ENCODE data around the gene FAM13B. TPM values are rescaled to one million over a fixed set of nuclear protein-coding genes. Genes with fewer than 3 reads are reported as not detected.
A peak's percentile ranks its signal among the peaks of the same experiment; 100 is the strongest.
"Not testable (repeated sequence)": the region's sequence is repeated elsewhere in the genome, so short reads cannot be mapped to it uniquely, and the experiment has no call there.

Gene FAM13B
- total and polyA plus RNA-seq, 2 experiments from 2014 or later: 8.1 to 22.7 TPM

GRCh38 chr5:138077064-138077696 is 44.3 kb upstream of the FAM13B start:
- TF ChIP-seq CTCF (IDR thresholded peaks at IDR 0.05; ENCODE audit: poor library complexity): peak; percentile 87
- no peak for TF ChIP-seq EZH2 (IDR thresholded peaks at IDR 0.05; ENCODE audit: borderline replicate concordance)
- no peak for TF ChIP-seq EZH2phosphoT487 (IDR thresholded peaks at IDR 0.05; ENCODE audit: low read depth, severe bottlenecking, unreplicated experiment)
- Histone ChIP-seq H3K27ac (no peak overlapping the region), H3K27me3 (no peaks in the 10 kb centered on the region), H3K4me1 (ENCODE audit: insufficient read depth) (no peaks in the 10 kb centered on the region), H3K4me2 (no peak overlapping the region), H2AFZ (no peak overlapping the region), H3K4me3 (no peak overlapping the region), H3K9me2 (replicated peaks; ENCODE audit: insufficient read depth) (no peaks in the 10 kb centered on the region), H3K36me3 (replicated peaks; ENCODE audit: insufficient read depth, low read depth) (no peaks in the 10 kb centered on the region), H3K9me3 (ENCODE audit: low read depth) (no peaks in the 10 kb centered on the region), H4K20me1 (ENCODE audit: insufficient read depth, poor library complexity, severe bottlenecking) (no peaks in the 10 kb centered on the region), H3K79me2 (no peaks in the 10 kb centered on the region)
- peak; percentile 82 for DNase-seq (ENCODE audit: low spot score)
- WGBS (ENCODE audit: low lambda C conversion rate, missing lambda C conversion rate): 30% methylated on average over 5 of the region's 5 CpGs

- H3K36me3 ChIP-seq (replicated peaks; ENCODE audit: insufficient read depth, low read depth); H3K4me1 ChIP-seq (ENCODE audit: insufficient read depth); H3K79me2 ChIP-seq; H3K9me3 ChIP-seq (ENCODE audit: low read depth); H3K27me3 ChIP-seq; H3K9me2 ChIP-seq (replicated peaks; ENCODE audit: insufficient read depth); H2AFZ ChIP-seq; H3K4me2 ChIP-seq; DNase-seq (ENCODE audit: low spot score); H3K4me3 ChIP-seq; H3K27ac ChIP-seq; H4K20me1 ChIP-seq (ENCODE audit: insufficient read depth, poor library complexity, severe bottlenecking): not testable (repeated sequence)
- 98% methylated on average over 4 of the region's 32 CpGs for WGBS (ENCODE audit: low lambda C conversion rate, missing lambda C conversion rate)
Observed at GRCh38 chr5:138070026-138070425, 37.1 kb upstream of the FAM13B start.

- peak; percentile 65 for TF ChIP-seq CTCF (IDR thresholded peaks at IDR 0.05; ENCODE audit: poor library complexity)
- no peak for TF ChIP-seq EZH2phosphoT487 (IDR thresholded peaks at IDR 0.05; ENCODE audit: low read depth, severe bottlenecking, unreplicated experiment)
- no peak for TF ChIP-seq EZH2 (IDR thresholded peaks at IDR 0.05; ENCODE audit: borderline replicate concordance)
- 35% methylated on average over 6 of the region's 6 CpGs for WGBS (ENCODE audit: low lambda C conversion rate, missing lambda C conversion rate)
- no peaks in the 10 kb centered on the region for H3K4me1 ChIP-seq (ENCODE audit: insufficient read depth)
- H3K9me2 ChIP-seq (replicated peaks; ENCODE audit: insufficient read depth): no peaks in the 10 kb centered on the region
- H4K20me1 ChIP-seq (ENCODE audit: insufficient read depth, poor library complexity, severe bottlenecking): no peaks in the 10 kb centered on the region
- no peak overlapping the region for H2AFZ ChIP-seq
- H3K27me3 ChIP-seq: no peaks in the 10 kb centered on the region
- H3K27ac ChIP-seq: no peak overlapping the region
- H3K79me2 ChIP-seq: no peaks in the 10 kb centered on the region
- no peaks in the 10 kb centered on the region for H3K36me3 ChIP-seq (replicated peaks; ENCODE audit: insufficient read depth, low read depth)
- peak; percentile 71 for DNase-seq (ENCODE audit: low spot score)
- H3K4me2 ChIP-seq: no peak overlapping the region
- no peaks in the 10 kb centered on the region for H3K9me3 ChIP-seq (ENCODE audit: low read depth)
- H3K4me3 ChIP-seq: no peak overlapping the region
Observed at GRCh38 chr5:138068742-138069600, 36.1 kb upstream of the FAM13B start.

GRCh38 chr5:138067945-138068344 is 35.1 kb upstream of the FAM13B start:
- Histone ChIP-seq H3K4me2 (no peak overlapping the region), H3K27me3 (no peaks in the 10 kb centered on the region), H2AFZ (no peak overlapping the region), H3K79me2 (no peaks in the 10 kb centered on the region), H3K9me2 (replicated peaks; ENCODE audit: insufficient read depth) (no peaks in the 10 kb centered on the region), H3K27ac (no peak overlapping the region), H3K4me1 (ENCODE audit: insufficient read depth) (no peaks in the 10 kb centered on the region), H3K36me3 (replicated peaks; ENCODE audit: insufficient read depth, low read depth) (no peaks in the 10 kb centered on the region), H4K20me1 (ENCODE audit: insufficient read depth, poor library complexity, severe bottlenecking) (no peaks in the 10 kb centered on the region), H3K4me3 (no peak overlapping the region), H3K9me3 (ENCODE audit: low read depth) (no peaks in the 10 kb centered on the region)
- DNase-seq (ENCODE audit: low spot score): no peak
- no peak for TF ChIP-seq CTCF (IDR thresholded peaks at IDR 0.05; ENCODE audit: poor library complexity)
- TF ChIP-seq EZH2 (IDR thresholded peaks at IDR 0.05; ENCODE audit: borderline replicate concordance): no peak
- TF ChIP-seq EZH2phosphoT487 (IDR thresholded peaks at IDR 0.05; ENCODE audit: low read depth, severe bottlenecking, unreplicated experiment): no peak
- WGBS (ENCODE audit: low lambda C conversion rate, missing lambda C conversion rate): 95% methylated on average over 8 of the region's 8 CpGs

Data from hepatocyte (in vitro differentiated cells).